ENCODE measurements around the gene TBC1D20.

- TF ChIP-seq POLR2AphosphoS5 (IDR thresholded peaks at IDR 0.05) (no peak), CTCF (IDR thresholded peaks at IDR 0.05) (no peak)
Measured at GRCh38 chr20:437787-438486, 24.4 kb downstream of the TBC1D20 start.

All from prostate gland (tissue), 2 donors.